ENCODE data around the gene ZNF548. TPM values are rescaled to one million over a fixed set of nuclear protein-coding genes. Genes with fewer than 3 reads are reported as not detected.

Gene ZNF548
- total and polyA plus RNA-seq, 2 experiments from 2014 or later: 1.9 to 9.8 TPM

- TF ChIP-seq CTCF (conservative IDR thresholded peaks at IDR 0.05; ENCODE audit: low read depth in 2 of 2) (no peak), ZNF331 (CRISPR knock-in tag; IDR thresholded peaks at IDR 0.05; ENCODE audit: low read depth) (no peak), NANOG (IDR thresholded peaks at IDR 0.05; ENCODE audit: borderline replicate concordance) (no peak), ZNF114 (CRISPR knock-in tag; IDR thresholded peaks at IDR 0.05) (no peak), EZH2 (IDR thresholded peaks at IDR 0.05; ENCODE audit: low read depth, unreplicated experiment) (no peak), REST (IDR thresholded peaks at IDR 0.05; ENCODE audit: unreplicated experiment) (no peak), STAT1 (IDR thresholded peaks at IDR 0.05; ENCODE audit: unreplicated experiment) (no peak)
Measured at GRCh38 chr19:57377498-57378146, 12.0 kb upstream of the ZNF548 start (continued).

- Mint-ChIP-seq H3K9me3 (peaks cover 26% of the 10 kb centered on the region), H3K4me3 (no peak overlapping the region), H3K4me1 (no peaks in the 10 kb centered on the region), H3K27me3 (ENCODE audit: insufficient read depth, low read depth, poor library complexity) (peaks cover 4% of the 10 kb centered on the region), H3K36me3 (ENCODE audit: low read depth) (peaks cover 38% of the 10 kb centered on the region), H3K27ac (no peak overlapping the region)
- H3K9me2 ChIP-seq (ENCODE audit: insufficient read depth): peaks cover 3% of the 10 kb centered on the region; the same call in 1 of the 2 replicates
- no peaks in the 10 kb centered on the region for H3K36me3 ChIP-seq (ENCODE audit: insufficient read depth)
- H3F3A ChIP-seq (replicated peaks; ENCODE audit: low read depth): no peaks in the 10 kb centered on the region
- H2AFZ ChIP-seq: no peak overlapping the region
- H4K20me1 ChIP-seq (replicated peaks; ENCODE audit: insufficient read depth): no peaks in the 10 kb centered on the region
- no peaks in the 10 kb centered on the region for H3K79me2 ChIP-seq (replicated peaks; ENCODE audit: insufficient read depth)
- H3K27me3 ChIP-seq (ENCODE audit: insufficient read depth): no peaks in the 10 kb centered on the region
- H3K4me3 ChIP-seq: no peak overlapping the region
- no peak overlapping the region for H3K27ac ChIP-seq (ENCODE audit: low read depth)
- DNase-seq (ENCODE audit: low spot score) (no peak), ATAC-seq (no peak)
- H3K4me2 ChIP-seq: no peak overlapping the region
- H3K4me1 ChIP-seq (ENCODE audit: insufficient read depth): no peaks in the 10 kb centered on the region
- TF ChIP-seq POLR2AphosphoS5 (IDR thresholded peaks at IDR 0.05; ENCODE audit: low read depth): no peak
- TF ChIP-seq EZH2 (IDR thresholded peaks at IDR 0.05; ENCODE audit: low read depth, unreplicated experiment): no peak
- no peak for TF ChIP-seq ETS1 (IDR thresholded peaks at IDR 0.05)
- no peak for TF ChIP-seq ZNF462 (CRISPR knock-in tag; IDR thresholded peaks at IDR 0.05)
- TF ChIP-seq ZNF114 (CRISPR knock-in tag; IDR thresholded peaks at IDR 0.05): no peak
Measured at GRCh38 chr19:57380923-57381322, 8.7 kb upstream of the ZNF548 start.

Data from GM23338 (cell line).